HG03025 (cell line): Measurements from ENCODE around the gene TMEM41B.
"Not testable (repeated sequence)": the region's sequence is repeated elsewhere in the genome, so short reads cannot be mapped to it uniquely, and the experiment has no call there.

Experiments used
- ATAC-seq: cut with Tn5 transposase; IDR thresholded peaks from one replicate; pipeline ENCODE4 v1.9.1; 2021; ENCODE audit warnings: mild to moderate bottlenecking, moderate library complexity; ENCODE audit not compliant: unreplicated experiment, low FRiP score

The TMEM41B gene

DNA sequence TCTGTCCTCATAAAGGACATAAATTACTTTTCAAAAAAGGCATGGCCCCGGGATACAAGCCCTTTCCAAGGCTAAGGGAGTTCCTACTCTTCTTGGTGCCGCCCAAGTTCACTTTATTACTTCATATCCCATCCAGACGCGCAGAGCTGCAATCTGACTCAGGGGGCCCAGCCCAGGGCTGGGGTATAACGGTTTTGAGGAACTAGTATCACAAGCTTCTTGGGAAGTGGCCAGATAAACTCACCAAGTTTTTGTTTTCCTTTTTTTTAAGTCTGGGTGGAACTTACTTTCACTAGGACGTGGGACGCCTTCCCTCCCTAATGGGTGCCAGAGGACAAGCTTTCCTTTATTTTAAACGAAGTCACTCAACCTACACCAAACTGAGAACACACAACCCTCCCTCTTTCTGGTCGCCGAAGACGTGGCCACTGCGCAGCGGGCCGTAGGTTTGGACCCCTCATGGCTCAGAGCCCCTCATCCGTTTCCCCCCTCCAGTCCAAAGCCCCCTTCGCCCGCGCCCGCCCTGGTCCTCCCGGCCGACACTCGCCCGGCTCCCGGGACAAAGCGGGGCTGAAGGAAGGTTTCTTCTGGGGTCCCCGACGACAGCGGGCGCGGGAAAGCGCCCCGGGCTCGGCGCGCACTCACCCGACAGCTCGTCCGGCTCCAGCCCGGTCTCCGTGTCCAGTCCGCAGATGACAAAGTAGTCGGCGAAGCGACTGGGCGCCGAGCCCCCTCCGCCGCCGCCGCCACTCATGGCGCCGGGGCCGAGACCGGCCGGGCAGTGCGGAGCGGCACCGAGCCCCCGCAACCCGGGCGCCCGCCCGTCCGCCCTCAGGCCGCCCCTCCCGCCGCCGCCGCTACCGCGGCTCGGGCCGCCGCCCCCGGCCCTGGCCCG is 49.8 kb downstream of the TMEM41B start:
- ATAC-seq = peak; percentile 22

DNA sequence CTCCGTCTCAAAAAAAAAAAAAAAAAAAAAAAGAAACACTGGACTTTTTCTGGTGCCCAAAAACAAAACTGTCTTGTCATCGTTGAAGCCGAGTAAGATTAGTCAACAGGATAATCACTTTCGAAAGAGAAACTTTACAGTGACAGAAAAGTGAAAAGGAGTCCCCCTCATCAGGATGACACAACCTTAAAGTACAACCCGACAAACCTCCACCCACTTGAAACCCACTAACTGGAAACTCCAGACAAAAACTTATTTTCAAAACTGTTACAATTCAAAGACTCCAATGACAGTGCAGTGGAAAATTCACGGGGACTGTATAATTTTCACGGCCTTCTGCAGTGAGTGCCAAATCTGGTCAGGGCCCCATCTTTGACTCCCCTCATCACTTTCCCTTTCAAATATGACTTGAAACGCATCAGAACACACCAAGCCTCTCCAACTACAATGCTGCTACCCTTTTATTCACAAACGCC is 50.5 kb downstream of the TMEM41B start:
- ATAC-seq = peak; percentile 51

DNA sequence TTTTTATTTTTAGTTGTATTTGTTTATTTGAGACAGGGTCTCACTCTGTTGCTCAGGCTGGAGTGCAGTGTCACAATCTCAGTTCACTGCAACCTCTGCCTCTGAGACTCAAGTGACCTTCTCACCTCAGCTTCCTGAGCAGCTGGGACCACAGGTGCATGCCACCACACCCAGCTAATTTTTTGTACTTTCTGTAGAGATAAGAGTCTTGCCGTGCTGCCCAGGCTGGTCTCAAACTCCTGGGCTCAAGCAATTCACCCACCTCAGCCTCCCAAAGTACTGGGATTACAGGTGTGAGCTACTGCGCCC is 53.6 kb downstream of the TMEM41B start:
- not testable (repeated sequence) for ATAC-seq

DNA sequence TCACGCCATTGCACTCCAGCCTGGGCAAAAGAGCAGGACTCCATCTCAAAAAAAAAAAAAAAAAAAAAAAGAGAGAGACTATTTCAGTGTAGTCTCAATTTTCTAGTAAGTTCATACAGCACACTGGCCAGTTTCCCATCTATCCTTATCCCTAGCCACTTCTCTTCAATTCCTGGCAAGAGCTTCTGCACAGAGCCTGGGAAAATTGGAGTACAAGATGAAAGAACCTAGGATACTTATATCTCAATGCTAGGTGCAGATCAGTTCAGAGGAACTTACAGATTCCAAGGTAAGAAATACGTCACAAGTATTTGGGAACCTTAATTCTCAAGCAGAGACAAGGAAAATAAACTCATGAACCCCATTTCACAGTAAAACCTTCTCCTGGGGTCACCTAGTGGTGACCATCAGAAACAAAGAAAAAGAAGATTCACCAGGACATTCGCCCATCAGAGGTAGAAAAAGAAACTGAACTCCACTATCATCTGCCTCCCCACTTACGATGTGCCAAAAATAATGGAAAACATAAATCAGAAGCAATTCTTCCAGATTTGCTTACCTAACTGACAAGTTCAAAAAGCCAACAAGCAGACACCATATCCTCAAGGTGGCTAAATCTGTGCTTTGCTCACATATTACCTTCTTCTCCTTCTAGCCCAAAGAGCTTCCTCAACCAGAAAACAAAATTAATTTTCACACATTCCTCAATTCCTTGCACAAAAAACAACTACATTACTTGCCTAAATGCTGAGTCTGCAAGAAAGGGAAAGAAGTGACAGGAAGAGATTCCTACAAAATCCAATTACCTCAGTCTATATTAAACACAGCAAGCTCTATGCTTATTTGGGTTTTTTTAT is 54.2 kb downstream of the TMEM41B start:
- ATAC-seq = no peak

DNA sequence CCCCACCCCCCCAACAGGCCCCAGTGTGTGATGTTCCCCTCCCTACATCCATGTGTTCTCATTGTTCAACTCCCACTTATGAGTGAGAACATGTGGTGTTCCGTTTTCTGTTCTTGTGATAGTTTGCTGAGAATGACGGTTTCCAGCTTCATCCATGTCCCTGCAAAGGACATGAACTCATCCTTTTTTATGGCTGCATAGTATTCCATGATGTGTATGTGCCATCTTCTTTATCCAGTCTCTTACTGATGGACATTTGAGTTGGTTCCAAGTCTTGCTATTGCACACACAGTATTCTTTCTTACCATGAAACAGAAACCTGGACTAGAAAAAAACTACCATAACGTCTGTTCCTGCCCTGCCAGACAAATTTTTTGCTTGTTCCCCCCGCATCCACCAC is 56.1 kb downstream of the TMEM41B start:
- not testable (repeated sequence) for ATAC-seq

DNA sequence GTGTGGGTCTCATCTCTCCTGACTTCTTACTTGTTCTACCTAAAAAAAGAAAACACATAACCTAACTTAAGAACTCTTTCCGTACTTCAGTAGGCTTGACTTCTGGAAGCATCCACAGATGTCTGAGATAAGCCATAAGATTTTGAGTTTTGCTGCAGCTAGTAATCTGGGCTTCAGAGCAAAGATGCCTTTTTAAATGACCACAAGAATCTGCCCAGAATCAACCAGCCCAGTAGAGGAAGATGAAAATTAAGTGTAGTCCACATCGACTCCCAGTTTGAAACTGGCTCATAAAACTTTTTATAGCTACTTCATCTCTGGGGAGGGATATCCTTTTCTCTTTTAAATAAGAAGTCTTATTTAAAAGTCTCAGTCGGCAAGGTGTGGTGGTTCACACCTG is 60.0 kb downstream of the TMEM41B start:
- ATAC-seq = no peak

DNA sequence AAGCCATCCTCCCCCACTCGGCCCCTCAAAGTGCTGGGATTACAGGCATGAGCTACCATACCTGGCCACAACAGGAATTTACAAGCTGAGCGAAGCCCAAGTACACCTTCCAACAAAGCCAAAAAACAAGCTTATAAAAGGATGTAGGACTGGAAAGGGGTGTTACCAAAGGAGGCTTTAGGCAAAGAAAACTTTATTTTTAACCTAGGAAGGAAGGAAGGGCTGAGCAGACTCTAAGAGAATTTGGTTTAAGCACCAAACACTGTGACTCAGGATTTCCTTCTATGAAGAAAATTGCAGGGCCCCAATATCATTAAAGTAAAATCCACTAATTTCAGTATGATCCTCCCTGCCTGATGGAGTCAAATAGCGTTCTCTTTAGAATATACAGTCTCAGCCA is 61.3 kb downstream of the TMEM41B start:
- ATAC-seq = no peak

DNA sequence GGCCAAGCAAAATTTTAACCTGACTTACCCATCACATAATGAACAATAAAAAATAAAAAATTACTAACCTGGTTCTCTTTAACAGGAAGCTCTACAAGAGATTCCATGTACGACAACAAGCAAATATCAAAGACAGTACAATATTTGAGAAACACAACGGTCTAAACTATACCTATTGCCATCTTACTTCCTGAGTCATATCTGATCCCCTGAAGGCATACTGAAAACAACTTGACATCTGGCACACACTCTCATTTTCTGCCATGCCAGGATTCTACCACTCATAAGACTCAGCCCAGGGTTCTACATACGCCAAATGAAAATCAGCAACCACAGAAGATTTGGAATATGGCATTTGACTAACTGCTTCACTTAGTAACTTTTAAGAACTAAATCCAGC is 63.1 kb downstream of the TMEM41B start:
- ATAC-seq = no peak

DNA sequence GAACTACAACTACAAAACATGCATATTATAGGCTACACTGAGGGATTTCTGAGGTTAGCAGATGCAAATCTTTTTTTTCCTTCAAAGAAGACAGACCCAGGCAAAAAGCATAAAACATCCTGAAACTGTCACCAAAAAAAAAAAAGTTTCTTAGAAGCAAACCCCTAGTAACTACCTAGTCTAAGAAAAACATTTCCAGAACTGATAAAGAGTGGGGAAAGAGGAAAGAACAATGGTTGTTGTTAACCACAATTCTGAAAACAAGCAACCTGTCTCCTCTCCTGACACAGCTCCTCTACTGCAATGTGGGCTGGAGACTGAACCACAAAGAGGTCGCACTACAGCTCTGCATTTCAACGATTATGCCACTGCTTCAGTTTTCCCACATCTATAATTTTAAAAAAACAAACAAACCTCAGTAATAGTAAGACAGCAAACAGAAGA is 64.2 kb downstream of the TMEM41B start:
- peak; percentile 56 for ATAC-seq

DNA sequence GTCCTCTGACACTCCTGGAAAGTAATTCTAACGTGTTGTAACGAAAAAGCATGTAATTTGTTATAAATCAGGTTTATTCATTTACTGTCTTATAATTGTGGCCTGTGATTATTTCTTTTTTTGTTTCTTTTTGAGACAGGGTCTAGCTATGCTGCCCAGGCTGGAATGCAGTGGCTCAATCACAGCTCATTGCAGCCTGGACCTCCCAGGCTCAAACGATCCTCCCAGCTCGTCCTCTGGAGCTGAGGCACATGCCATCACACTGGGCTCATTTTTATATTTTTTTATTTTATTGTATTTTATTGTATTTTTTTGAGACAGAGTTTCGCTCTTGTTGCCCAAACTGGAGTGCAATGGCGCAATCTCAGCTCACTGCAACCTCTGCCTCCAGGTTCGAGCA is 65.1 kb downstream of the TMEM41B start:
- no peak for ATAC-seq

DNA sequence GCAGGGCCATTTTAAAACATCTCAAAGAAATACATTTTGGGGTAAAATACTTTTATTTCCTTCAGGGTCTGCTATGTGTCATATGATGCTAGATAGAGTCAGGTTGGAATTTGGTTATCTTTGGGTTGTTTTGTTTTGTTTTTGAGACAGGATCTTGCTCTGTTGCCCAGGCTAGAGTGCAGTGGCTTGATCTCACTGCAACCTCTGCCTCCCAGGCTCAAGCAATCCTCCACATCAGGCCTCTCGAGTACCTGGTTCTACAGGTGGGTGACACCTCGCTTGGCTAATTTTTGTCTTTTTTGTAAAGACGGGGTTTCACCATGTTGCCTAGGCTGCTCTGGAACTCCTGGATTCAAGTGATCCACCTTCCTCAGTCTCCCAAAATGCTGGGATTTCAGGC is 66.5 kb downstream of the TMEM41B start:
- no peak for ATAC-seq

DNA sequence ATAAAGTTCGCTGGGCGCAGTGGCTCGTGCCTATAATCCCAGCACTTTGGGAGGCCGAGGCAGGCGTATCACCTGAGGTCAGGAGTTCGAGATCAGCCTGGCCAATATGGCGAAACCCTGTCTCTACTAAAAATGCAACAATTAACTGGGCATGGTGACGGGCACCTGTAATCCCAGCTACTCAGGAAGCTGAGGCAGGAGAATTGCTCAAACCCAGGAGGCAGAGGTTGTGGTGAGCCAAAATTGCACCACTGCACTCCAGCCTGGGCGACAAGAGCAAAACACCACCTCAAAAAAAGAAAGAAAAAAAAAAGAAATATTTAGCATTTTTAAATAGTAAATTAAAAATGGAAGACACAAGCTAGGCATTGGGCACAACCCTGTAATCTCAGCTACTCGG is 78.2 kb downstream of the TMEM41B start:
- not testable (repeated sequence) for ATAC-seq

DNA sequence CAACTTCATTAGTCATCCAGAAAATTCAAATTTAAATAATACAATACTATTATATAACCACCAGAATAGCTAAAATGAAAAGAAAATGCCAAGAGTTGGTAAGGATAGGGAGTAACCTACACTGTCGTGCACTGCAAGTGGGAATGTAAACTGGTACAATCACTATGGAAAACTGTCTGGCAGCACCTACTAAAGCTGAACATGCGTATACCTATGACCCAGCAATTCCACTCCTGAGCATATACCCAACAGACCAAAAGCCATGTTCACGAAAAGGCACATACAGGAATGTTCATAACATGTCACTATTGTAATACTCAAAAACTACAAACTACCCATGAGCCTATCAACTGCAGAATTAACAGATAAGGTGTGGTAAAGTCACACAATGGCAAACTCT is 81.9 kb downstream of the TMEM41B start:
- no peak for ATAC-seq

DNA sequence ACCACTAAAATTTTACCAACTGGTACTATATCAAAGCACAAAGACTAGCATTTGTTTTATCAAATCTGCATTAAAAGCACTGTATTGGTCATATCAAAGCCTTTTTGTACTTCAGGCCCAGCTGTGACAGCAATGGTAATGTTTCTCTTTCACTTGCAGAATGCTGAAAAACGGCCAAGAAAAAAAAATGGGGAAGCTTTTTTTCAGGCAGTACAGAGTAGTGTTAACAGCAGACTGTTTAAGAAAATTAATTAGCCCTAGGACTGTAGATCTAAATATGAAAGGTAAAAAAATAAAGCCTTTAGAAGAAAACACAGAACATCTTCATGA is 82.6 kb downstream of the TMEM41B start:
- ATAC-seq = no peak
